GM21737 (cell line): ENCODE measurements around the gene AMDHD2.

Experiments
- ATAC-seq: cut with Tn5 transposase; IDR thresholded peaks from one replicate; pipeline ENCODE4 v1.9.1; 2021; ENCODE audit warnings: mild to moderate bottlenecking, moderate library complexity; ENCODE audit not compliant: unreplicated experiment

The AMDHD2 gene

DNA sequence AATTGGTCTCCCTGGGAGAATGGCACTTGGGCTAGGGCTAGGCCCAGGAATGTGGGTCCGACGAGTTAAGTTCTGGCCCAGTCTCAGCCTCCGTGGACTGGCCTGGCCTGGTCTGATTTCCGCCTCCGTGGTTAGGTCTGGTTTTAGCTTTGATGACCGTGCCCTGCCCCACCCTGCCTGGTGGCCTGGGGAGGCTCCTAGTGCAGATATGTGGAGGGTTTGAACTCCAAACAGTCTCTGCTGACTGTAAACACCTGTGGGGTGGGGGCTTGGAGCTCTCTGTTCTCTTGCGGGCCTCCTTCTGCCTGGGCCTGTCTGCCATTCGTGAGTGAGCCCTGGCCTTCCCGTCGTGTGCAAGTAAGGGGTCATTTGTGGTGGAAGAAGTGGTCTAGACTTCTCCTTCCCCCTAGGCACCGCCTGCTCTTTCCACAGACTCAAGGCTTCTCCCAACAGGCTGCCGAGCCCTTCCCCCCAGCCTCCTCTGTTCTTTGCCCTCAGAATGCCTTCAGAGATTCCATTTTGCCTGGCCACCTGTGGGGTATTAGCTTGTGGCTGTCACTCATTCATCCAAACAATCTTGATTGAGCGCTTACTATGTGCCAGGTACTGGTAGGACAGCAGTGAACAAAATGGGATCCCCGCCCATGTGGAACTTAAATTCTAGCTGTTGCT lies 4.9 kb upstream of the AMDHD2 start:
- ATAC-seq, result no peak

GRCh38 chr16:2516391-2517240 lies 3.6 kb upstream of the AMDHD2 start:
- ATAC-seq, result no peak

- no peak for ATAC-seq
Measured at GRCh38 chr16:2517954-2518605, 2.1 kb upstream of the AMDHD2 start.

GRCh38 chr16:2518823-2519710 lies 1.1 kb upstream of the AMDHD2 start:
- ATAC-seq, result no peak

- no peak for ATAC-seq
Measured at GRCh38 chr16:2519711-2520080, 475 bp upstream of the AMDHD2 start.

- ATAC-seq, result no peak
Measured at GRCh38 chr16:2520784-2521531, 787 bp downstream of the AMDHD2 start.

DNA sequence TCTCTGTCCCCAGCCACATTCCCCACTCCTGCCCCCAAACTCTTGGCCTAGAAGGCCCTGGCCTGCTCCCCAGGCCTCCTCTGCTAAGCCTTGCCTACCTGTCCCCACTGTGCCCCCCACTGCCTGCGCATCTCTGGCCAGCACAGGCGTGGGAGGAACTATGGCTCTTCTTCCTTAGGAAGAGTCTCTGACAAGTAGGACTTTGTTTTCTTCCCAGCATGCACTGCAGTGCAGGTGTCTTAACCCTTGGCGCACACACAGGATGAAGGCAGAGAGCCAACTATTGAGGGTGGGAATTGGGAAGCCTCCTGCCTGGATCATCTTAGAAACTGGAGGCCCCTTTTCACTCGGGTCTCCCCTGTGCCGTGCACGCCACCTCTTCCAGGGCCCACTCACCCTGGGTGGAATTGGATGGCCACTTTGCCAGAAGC lies 3.6 kb downstream of the AMDHD2 start:
- no peak for ATAC-seq

DNA sequence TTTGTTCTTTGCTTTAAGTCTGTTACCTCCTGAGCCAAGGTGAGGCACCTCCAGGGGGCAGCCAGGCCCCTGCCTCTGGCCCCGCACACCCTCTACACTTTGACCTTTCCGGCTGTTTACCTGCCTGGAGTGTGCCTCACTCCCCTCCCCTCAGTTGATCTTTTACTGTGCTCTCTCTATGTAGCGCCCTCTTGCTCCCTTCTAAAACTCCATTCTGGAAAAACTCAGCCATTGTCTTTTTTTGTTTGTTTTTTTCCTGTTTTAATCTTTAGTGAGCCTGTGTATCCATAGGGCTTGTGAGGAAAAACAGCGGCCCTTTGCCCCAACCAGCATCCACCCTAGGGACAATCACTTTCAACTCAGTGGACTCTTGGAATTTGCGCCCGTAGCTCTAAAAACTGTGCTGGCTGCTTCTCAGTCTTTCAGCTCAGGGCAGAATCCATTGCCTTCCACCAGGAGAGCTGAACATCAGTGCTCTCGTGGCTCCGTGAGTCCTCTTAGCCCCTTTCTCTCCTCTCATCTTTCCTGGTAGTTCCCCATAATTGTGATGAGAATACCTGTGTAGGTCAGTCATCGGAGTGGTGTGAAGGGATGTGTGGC lies 4.3 kb downstream of the AMDHD2 start:
- ATAC-seq, result no peak

DNA sequence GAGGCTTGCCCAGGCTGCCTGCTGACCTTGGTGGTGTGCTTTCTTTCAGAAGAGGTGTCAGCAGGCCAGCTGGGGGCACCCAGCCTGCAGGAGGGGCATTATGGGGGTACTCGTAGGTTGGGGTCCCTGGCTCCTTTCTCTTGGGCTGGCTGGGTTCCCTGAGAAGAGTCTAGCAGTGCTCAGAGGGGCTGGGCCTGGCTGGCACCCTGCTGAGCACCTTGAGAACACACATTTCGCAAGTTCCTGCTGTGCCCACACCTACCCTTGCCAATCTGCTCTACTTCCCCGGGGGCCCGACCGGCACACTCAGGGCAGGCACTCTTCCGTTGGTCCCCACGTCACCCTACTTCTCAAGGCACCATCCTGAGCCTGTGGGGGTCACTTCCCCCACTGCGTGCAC lies 6.0 kb downstream of the AMDHD2 start:
- no peak for ATAC-seq

DNA sequence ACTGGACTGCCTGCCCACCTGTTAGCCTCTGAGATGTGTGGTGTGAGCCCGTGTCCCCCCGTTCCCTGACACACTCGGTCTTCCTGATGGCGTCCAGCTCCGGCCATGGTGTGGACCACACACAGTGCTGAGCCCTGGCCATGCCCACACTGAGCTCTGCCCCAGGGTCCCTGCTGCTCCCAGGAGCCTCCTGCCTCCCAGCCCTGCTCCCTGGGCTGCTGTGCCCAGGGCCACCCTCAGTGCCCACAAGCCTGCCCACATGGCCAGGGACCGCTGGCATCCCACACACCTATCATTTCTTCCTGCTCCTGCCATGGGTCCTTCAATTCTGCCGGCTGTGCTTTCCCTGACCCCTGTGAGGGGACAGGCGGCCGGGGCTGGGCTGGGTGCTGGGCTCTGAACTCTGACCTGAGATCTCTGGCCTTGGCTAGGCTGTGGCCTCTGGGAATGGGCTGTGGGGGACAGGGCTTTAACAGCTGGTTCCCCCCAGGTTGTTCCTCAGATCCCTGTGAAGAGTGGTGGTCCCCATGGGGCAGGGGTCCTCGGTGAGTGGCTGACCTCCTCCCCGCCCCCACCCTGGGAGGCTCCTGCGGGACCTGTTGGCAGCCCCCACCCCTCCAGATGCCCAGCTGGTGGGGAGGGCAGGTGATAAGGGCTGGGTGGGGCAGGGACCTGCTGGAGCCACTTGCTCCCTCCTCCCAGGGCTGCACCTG lies 7.1 kb downstream of the AMDHD2 start:
- no peak for ATAC-seq

DNA sequence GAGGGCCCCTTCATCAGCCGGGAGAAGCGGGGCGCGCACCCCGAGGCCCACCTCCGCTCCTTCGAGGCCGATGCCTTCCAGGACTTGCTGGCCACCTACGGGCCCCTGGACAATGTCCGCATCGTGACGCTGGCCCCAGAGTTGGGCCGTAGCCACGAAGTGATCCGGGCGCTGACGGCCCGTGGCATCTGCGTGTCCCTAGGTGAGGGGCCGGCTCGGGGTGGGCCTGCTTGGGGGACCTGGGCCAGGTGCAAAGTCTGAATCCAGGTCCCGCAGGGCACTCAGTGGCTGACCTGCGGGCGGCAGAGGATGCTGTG lies 7.6 kb downstream of the AMDHD2 start:
- no peak for ATAC-seq

DNA sequence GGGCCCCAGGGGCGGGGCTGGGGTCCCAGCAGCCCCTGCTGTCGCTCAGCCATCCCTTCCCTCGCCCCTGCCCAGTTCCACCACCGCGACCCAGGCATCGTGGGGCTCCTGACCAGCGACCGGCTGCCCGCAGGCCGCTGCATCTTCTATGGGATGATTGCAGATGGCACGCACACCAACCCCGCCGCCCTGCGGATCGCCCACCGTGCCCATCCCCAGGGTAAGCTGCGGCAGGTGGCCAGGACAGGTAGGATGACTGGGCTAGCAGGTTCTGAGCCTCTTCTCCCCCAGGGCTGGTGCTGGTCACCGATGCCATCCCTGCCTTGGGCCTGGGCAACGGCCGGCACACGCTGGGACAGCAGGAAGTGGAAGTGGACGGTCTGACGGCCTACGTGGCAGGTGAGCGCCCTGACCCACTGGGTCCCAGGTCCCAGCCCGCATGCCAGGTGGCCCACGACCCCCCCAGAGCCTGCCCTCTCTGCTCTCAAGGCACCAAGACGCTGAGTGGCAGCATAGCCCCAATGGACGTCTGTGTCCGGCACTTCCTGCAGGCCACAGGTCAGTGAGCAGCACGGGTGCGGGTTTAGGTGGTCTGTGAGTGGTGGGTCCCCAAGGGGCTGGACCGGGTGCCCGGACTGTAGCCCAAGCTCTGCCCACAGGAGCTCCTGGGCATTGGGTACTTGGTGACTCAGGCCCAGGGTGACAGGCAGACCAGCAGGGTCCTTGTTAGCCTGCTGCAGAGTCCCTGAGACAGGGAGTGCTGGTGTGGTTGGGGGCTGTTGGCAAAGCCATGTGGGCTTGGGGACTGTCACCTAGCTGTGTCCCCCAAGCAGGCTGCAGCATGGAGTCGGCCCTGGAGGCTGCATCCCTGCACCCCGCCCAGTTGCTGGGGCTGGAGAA lies 8.2 kb downstream of the AMDHD2 start:
- ATAC-seq, result no peak

- no peak for ATAC-seq
Measured at GRCh38 chr16:2529061-2529931, 9.1 kb downstream of the AMDHD2 start.

- ATAC-seq, result no peak
Measured at GRCh38 chr16:2529961-2530628, 9.9 kb downstream of the AMDHD2 start.

GRCh38 chr16:2530629-2531318 lies 10.6 kb downstream of the AMDHD2 start:
- ATAC-seq, result no peak

DNA sequence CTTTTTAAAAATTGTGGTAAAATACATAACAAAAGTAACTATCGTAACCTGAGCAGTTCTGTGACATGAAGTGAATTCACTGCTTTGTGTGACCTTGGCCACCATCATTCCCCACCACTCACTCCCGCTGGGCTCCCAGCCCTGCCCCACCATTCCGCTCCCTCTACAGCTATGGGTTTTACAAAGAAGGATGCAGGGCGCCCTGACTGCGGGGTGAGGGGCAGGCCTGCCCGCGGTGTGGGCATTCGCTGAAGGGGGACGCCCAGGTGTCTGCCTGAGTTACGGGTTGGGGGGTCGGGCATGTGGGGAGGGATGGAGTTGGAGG lies 11.2 kb downstream of the AMDHD2 start, which contains the start of gene CEMP1:
Gene CEMP1, minus strand, starts transcription at position 38 of the 325 bp plus-strand sequence. CDS start 335 bp downstream, outside the sequence.
- ATAC-seq, result peak; percentile 3
